Measurements from ENCODE around the gene CLN5.

DNA sequence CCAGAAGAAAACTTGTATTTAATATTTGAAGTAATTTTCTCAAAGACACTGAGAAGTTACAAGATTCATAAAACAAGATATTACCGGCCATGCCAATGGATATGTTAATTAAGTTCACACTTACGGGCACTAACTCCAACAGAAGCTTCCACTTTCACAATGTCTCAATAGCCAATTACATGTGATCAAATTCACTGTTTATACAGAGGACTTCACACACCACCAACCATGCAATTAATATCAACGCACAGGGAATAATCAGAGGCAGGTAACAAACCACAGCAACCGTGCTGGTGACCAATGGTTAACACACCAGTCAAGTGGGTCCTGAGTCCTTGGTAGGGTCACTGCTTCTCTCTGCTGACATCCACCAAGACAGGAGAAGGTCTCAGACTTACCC lies 49.5 kb upstream of the CLN5 start:
- TF ChIP-seq, protein P1, sequence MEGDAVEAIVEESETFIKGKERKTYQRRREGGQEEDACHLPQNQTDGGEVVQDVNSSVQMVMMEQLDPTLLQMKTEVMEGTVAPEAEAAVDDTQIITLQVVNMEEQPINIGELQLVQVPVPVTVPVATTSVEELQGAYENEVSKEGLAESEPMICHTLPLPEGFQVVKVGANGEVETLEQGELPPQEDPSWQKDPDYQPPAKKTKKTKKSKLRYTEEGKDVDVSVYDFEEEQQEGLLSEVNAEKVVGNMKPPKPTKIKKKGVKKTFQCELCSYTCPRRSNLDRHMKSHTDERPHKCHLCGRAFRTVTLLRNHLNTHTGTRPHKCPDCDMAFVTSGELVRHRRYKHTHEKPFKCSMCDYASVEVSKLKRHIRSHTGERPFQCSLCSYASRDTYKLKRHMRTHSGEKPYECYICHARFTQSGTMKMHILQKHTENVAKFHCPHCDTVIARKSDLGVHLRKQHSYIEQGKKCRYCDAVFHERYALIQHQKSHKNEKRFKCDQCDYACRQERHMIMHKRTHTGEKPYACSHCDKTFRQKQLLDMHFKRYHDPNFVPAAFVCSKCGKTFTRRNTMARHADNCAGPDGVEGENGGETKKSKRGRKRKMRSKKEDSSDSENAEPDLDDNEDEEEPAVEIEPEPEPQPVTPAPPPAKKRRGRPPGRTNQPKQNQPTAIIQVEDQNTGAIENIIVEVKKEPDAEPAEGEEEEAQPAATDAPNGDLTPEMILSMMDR (IDR thresholded peaks at IDR 0.05; ENCODE audit: low read length), result no peak
- no peak for TF ChIP-seq EZH2 (IDR thresholded peaks at IDR 0.05; ENCODE audit: borderline replicate concordance, low read length)

Data from OCI-LY1 (cell line).